ENCODE data around the gene NDUFB4.

Gene NDUFB4

DNA sequence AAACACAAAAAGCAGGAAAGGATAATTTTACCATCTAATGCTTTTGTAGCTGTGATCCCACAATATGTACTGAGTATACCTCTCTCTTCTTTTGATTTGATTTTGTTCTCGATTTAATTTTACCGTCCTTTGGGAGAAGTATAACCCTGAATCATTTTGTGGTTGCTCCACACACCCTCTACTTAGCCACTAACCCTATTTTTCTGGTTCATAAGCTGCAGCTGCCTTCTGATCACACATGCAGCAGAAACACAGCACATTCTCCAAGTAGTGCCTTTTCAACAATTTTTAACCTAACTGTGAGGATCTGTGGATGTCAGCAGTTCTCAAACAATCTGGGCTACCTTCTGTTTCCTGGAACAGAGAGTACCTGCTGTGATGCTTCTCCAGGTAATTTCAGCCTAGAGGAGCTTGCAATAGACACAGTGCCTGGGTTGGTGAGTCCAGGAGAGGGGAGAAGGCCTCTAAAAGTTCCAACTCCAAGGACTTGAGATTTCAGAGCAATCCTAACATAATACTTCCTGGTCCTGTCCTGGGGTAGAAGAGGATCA is 45.6 kb downstream of the NDUFB4 start:
- no peak for DNase-seq

DNA sequence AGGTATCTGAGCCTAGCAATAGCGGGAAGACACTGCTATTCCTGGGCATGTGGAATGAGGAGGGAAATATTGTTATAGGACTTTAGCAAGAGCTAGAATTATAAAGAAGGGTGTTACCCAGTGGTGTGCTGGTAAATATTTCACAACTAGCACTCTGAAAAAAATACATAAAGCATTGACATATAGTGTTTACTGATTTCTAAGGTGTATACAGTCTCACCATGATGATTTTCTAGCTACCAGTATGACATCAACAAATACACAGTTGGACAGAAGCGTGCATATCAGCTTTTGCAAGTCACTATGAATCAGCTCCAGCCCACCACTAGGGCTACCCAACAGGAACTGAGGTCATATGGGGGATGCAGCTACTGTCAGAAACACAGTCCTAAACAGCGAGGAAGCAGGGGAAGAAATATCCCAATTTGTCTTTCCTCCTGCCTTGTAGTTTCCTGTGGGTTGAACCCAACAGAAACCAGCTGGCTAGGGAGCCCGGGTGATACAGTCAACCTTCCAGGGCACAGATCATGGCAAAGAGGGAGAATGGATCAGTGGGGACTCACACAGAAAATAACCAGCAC is 46.3 kb downstream of the NDUFB4 start:
- no peak for DNase-seq

DNA sequence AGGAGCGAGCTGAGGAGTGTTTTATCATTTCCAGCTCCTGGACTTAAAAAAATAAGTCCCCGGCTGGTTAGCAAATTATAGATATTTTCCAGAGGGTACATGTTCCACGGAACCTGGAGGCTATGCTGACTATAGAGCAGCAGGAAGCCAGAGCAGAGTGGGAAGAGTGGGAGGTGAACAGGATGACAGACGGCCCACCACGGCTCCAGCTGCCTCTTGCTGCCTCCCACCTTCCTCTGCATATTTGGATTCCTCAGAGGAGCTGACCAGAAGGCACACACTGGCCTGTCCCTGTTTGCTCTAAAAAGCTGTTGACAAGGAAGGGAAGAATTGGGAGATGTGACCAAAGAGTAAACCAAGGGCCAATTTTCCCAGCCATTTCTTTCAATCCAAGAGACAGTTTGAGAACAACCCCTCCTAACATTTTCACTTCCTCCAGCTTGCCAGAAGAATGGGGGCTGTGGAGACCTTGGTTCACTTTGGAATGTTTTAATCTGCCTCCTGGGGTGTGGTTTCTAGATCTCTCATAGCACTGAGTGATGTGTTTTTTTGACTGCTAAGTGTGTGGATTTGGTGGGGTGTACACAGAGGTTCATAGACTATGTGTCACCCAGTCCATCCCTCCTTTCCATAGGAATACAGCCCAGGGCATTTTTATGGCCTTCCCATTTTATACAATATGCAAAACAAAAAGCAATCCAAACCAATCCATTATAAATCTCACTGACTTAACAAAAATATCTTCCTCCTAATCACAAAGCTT is 49.1 kb downstream of the NDUFB4 start:
- no peak for DNase-seq

DNA sequence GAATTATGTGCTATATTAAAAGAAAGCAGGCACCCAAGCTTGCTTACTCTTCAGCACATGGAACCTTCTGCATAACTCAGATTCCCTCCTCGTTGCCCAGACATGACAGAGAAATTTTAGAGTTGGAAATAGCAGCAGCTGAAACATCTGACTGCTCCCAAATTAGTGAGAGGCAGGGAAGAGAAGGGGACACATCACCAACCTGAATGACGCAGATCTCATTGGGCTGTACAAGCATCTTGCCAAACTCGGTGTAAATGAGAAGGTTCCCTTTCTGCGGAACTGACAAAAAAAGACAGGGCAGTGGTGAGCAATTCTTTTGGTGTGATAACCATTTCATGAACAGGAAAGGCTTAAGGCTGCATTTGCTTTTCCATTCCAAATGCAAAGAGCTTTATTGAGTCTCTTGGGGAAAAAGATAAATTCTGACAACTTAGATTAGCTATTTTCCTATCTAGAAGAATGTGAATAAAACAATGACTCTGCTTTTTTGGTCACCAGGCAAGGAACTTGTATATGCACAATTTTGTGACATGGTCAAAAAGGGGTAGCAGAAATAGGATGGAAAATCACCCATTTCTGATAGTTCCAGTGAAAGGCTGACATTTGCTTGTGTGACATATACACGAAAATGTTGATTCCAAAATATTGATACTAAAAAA is 50.8 kb downstream of the NDUFB4 start:
- DNase-seq = no peak

DNA sequence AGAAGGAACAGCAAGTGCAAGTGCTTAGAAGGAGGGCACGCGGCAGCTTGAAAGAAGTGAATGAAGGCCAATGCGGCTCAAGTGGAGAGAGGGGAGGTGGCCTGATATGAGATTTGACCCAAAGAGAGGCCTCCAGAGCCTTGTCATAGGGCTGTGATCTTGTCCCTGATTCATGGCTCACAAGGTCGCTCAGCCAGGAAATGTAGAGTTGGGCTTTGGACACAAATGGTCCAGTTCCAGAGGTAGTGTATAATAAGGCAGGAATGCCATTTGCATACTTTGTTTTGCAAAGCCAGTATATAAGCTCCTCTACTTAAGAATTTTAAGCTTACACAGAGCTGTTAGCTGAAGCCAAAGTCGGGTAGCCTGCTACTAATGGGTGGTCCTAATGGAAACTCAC is 52.2 kb downstream of the NDUFB4 start:
- DNase-seq = no peak

DNA sequence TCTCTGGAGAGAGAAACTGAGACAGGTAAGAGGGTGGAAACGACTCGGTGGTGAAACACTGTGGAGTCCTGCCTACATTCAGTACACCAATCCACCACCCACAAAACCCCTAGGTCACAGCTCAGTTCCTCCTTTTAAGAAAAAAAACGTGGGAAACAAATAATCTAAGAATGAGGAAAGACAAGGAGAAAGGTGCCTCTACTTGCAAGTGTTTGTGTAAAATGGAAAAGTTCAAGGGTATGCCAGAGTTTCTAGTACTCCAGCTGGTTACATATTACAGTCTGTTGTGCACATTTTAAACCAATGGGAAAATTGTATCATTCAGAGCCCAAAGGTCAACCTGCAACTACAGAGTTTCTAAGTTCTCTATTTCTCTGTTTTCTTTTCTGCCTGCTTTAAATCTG is 53.7 kb downstream of the NDUFB4 start:
- DNase-seq = no peak

DNA sequence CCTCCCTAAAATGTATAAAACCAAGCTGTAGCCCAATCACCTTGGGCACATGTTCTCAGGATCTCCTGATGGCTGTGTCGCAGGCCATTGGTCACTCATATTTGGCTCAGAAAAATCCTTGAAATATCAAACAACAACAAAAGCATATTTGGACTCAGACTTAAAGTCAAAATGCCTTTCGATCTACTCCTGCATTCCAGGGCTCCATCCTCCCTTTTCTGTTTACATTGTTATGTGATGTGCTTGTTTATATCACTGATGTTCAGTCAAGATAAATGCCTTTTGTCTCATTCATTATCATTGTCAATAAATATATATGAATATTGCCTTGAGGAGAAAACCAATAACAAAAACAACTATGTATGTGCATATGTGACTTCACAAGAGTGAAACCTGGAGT is 54.2 kb downstream of the NDUFB4 start:
- DNase-seq = no peak
